ENCODE measurements around the gene ZNF546.
"Not testable (repeated sequence)": the region's sequence is repeated elsewhere in the genome, so short reads cannot be mapped to it uniquely, and the experiment has no call there.

The ZNF546 gene

DNA sequence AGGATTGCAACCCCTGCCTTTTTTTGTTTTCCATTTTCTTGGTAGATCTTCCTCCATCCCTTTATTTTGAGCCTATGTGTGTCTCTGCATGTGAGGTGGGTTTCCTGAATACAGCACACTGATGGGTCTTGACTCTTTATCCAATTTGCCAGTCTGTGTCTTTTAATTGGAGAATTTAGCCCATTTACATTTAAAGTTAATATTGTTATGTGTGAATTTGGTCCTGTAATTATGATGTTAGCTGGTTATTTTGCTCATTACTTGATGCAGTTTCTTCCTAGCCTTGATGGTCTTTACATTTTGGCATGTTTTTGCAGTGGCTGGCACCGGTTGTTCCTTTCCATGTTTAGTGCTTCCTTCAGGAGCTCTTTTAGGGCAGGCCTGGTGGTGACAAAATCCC lies 44.9 kb downstream of the ZNF546 start:
- not testable (repeated sequence) for H3K4me3 ChIP-seq (ENCODE audit: low read length in 2 of 2); H3K27ac ChIP-seq (ENCODE audit: low read depth in 2 of 2, low read length in 2 of 2); H3K4me1 ChIP-seq (ENCODE audit: control insufficient read depth in 2 of 2, insufficient read depth in 2 of 2, low read length in 2 of 2); H3K9ac ChIP-seq (ENCODE audit: low read depth in 1 of 2, low read length in 2 of 2); H3K27me3 ChIP-seq (ENCODE audit: control insufficient read depth in 2 of 2, insufficient read depth in 2 of 2, low read length in 2 of 2)
- Histone ChIP-seq H3K36me3 (ENCODE audit: control insufficient read depth in 2 of 2, insufficient read depth in 2 of 2, low read length in 2 of 2) (peaks cover 25 to 32% of the 10 kb centered on the region in 2 donors), H3K9me3 (ENCODE audit: control insufficient read depth in 2 of 2, low read length in 2 of 2) (peaks cover 5 to 18% of the 10 kb centered on the region in 2 donors)

DNA sequence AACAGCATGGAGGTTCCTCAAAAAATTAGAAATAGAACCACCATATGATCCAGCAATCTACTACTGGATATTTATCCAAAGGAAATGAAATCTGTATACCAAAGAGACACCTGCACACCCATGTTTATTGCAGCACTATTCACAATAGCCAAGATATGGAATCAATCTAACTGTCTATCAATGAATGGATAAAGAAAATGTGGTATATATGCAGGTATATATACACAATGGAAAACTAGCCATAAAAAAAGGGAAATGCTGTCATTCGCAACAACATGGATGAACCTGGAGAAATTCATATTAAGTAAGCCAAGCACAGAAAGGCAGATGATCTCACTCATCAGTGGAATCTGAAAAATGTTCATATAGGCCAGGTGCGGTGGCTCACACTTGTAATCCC lies 56.6 kb downstream of the ZNF546 start:
- H3K27me3 ChIP-seq (ENCODE audit: control insufficient read depth in 2 of 2, insufficient read depth in 2 of 2, low read length in 2 of 2): no peaks in the 10 kb centered on the region
- peaks cover 0 to 16% of the 10 kb centered on the region in 2 donors for H3K36me3 ChIP-seq (ENCODE audit: control insufficient read depth in 2 of 2, insufficient read depth in 2 of 2, low read length in 2 of 2)
- H3K4me3 ChIP-seq (ENCODE audit: low read length in 2 of 2): no peak overlapping the region
- H3K9ac ChIP-seq (ENCODE audit: low read depth in 1 of 2, low read length in 2 of 2): no peak overlapping the region
- peaks cover 0 to 4% of the 10 kb centered on the region in 2 donors for H3K9me3 ChIP-seq (ENCODE audit: control insufficient read depth in 2 of 2, low read length in 2 of 2)
- no peak overlapping the region for H3K27ac ChIP-seq (ENCODE audit: low read depth in 2 of 2, low read length in 2 of 2)
- H3K4me1 ChIP-seq (ENCODE audit: control insufficient read depth in 2 of 2, insufficient read depth in 2 of 2, low read length in 2 of 2): peaks cover 3 to 7% of the 10 kb centered on the region in 2 donors

DNA sequence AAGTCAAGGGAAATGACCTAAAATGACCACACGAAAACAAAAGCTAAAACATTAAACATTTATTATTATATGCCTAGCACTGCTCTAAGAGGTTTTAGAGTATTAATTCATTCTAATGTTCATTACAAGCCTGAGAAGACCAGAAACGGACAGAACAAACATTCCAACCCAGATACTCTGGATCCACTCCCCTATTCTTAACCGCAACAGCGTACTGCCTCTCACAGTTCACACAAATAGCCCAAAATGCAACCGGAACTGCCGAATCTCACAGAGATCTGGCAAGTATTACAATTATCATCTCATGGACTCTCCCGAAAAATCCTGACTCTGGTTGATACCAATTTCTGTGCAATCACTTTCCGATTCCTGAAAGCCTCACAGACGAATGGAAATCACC lies 57.8 kb downstream of the ZNF546 start:
- Histone ChIP-seq H3K4me1 (ENCODE audit: control insufficient read depth in 2 of 2, insufficient read depth in 2 of 2, low read length in 2 of 2) (peaks cover 3 to 7% of the 10 kb centered on the region in 2 donors), H3K9ac (ENCODE audit: low read depth in 1 of 2, low read length in 2 of 2) (no peak overlapping the region), H3K9me3 (ENCODE audit: control insufficient read depth in 2 of 2, low read length in 2 of 2) (peaks cover 0 to 5% of the 10 kb centered on the region in 2 donors)

GRCh38 chr19:40055049-40055448 lies 58.2 kb downstream of the ZNF546 start:
- Histone ChIP-seq H3K9ac (ENCODE audit: low read depth in 1 of 2, low read length in 2 of 2) (peak overlapping the region in 1 of 2 donors; percentile 64), H3K4me1 (ENCODE audit: control insufficient read depth in 2 of 2, insufficient read depth in 2 of 2, low read length in 2 of 2) (peaks cover 3 to 7% of the 10 kb centered on the region in 2 donors), H3K36me3 (ENCODE audit: control insufficient read depth in 2 of 2, insufficient read depth in 2 of 2, low read length in 2 of 2) (peaks cover 0 to 5% of the 10 kb centered on the region in 2 donors), H3K27ac (ENCODE audit: low read depth in 2 of 2, low read length in 2 of 2) (no peak overlapping the region), H3K4me3 (ENCODE audit: low read length in 2 of 2) (peak overlapping the region; percentile 85 to 97), H3K27me3 (ENCODE audit: control insufficient read depth in 2 of 2, insufficient read depth in 2 of 2, low read length in 2 of 2) (no peaks in the 10 kb centered on the region), H3K9me3 (ENCODE audit: control insufficient read depth in 2 of 2, low read length in 2 of 2) (peaks cover 3 to 9% of the 10 kb centered on the region in 2 donors)

More for the DNA sequence above, 57.8 kb downstream of the ZNF546 start:
- Histone ChIP-seq H3K4me3 (ENCODE audit: low read length in 2 of 2) (peak overlapping the region; percentile 85 to 97), H3K27me3 (ENCODE audit: control insufficient read depth in 2 of 2, insufficient read depth in 2 of 2, low read length in 2 of 2) (no peaks in the 10 kb centered on the region), H3K36me3 (ENCODE audit: control insufficient read depth in 2 of 2, insufficient read depth in 2 of 2, low read length in 2 of 2) (peaks cover 0 to 6% of the 10 kb centered on the region in 2 donors), H3K27ac (ENCODE audit: low read depth in 2 of 2, low read length in 2 of 2) (no peak overlapping the region)

- Histone ChIP-seq H3K4me1 (ENCODE audit: control insufficient read depth in 2 of 2, insufficient read depth in 2 of 2, low read length in 2 of 2) (peaks cover 3 to 7% of the 10 kb centered on the region in 2 donors), H3K4me3 (ENCODE audit: low read length in 2 of 2) (peak within 1 kb of the TSS; percentile 85 to 97), H3K9ac (ENCODE audit: low read depth in 1 of 2, low read length in 2 of 2) (peak within 1 kb of the TSS; percentile 64 to 89), H3K27me3 (ENCODE audit: control insufficient read depth in 2 of 2, insufficient read depth in 2 of 2, low read length in 2 of 2) (no peaks in the 10 kb centered on the region), H3K36me3 (ENCODE audit: control insufficient read depth in 2 of 2, insufficient read depth in 2 of 2, low read length in 2 of 2) (no peaks in the 10 kb centered on the region), H3K9me3 (ENCODE audit: control insufficient read depth in 2 of 2, low read length in 2 of 2) (peaks cover 3 to 9% of the 10 kb centered on the region in 2 donors), H3K27ac (ENCODE audit: low read depth in 2 of 2, low read length in 2 of 2) (peak within 1 kb of the TSS; percentile 20 to 63)
These were observed 59.1 kb downstream of the ZNF546 start, which contains the start of gene ZNF780B for GRCh38 chr19:40055832-40056504. ZNF780B (minus strand) TSS chr19:40056231; CDS start chr19:40050332, 5,899 bp downstream.

GRCh38 chr19:40056505-40056904 lies 59.6 kb downstream of the ZNF546 start:
- Histone ChIP-seq H3K9me3 (ENCODE audit: control insufficient read depth in 2 of 2, low read length in 2 of 2) (peaks cover 3 to 8% of the 10 kb centered on the region in 2 donors), H3K27me3 (ENCODE audit: control insufficient read depth in 2 of 2, insufficient read depth in 2 of 2, low read length in 2 of 2) (no peaks in the 10 kb centered on the region), H3K36me3 (ENCODE audit: control insufficient read depth in 2 of 2, insufficient read depth in 2 of 2, low read length in 2 of 2) (no peaks in the 10 kb centered on the region), H3K27ac (ENCODE audit: low read depth in 2 of 2, low read length in 2 of 2) (no peak overlapping the region), H3K4me3 (ENCODE audit: low read length in 2 of 2) (peak overlapping the region; percentile 85 to 97), H3K9ac (ENCODE audit: low read depth in 1 of 2, low read length in 2 of 2) (peak overlapping the region; percentile 64 to 89), H3K4me1 (ENCODE audit: control insufficient read depth in 2 of 2, insufficient read depth in 2 of 2, low read length in 2 of 2) (peaks cover 3 to 7% of the 10 kb centered on the region in 2 donors)

- Histone ChIP-seq H3K27ac (ENCODE audit: low read depth in 2 of 2, low read length in 2 of 2) (no peak overlapping the region), H3K9me3 (ENCODE audit: control insufficient read depth in 2 of 2, low read length in 2 of 2) (peaks cover 3 to 6% of the 10 kb centered on the region in 2 donors), H3K9ac (ENCODE audit: low read depth in 1 of 2, low read length in 2 of 2) (no peak overlapping the region), H3K27me3 (ENCODE audit: control insufficient read depth in 2 of 2, insufficient read depth in 2 of 2, low read length in 2 of 2) (no peaks in the 10 kb centered on the region), H3K36me3 (ENCODE audit: control insufficient read depth in 2 of 2, insufficient read depth in 2 of 2, low read length in 2 of 2) (no peaks in the 10 kb centered on the region), H3K4me3 (ENCODE audit: low read length in 2 of 2) (no peak overlapping the region), H3K4me1 (ENCODE audit: control insufficient read depth in 2 of 2, insufficient read depth in 2 of 2, low read length in 2 of 2) (peaks cover 3 to 7% of the 10 kb centered on the region in 2 donors)
These were observed 60.3 kb downstream of the ZNF546 start for GRCh38 chr19:40057166-40057565.

- Histone ChIP-seq H3K9ac (ENCODE audit: low read depth in 1 of 2, low read length in 2 of 2) (no peak overlapping the region), H3K27me3 (ENCODE audit: control insufficient read depth in 2 of 2, insufficient read depth in 2 of 2, low read length in 2 of 2) (no peaks in the 10 kb centered on the region), H3K27ac (ENCODE audit: low read depth in 2 of 2, low read length in 2 of 2) (no peak overlapping the region), H3K9me3 (ENCODE audit: control insufficient read depth in 2 of 2, low read length in 2 of 2) (peaks cover 3 to 6% of the 10 kb centered on the region in 2 donors), H3K4me1 (ENCODE audit: control insufficient read depth in 2 of 2, insufficient read depth in 2 of 2, low read length in 2 of 2) (peaks cover 2 to 7% of the 10 kb centered on the region in 2 donors), H3K4me3 (ENCODE audit: low read length in 2 of 2) (no peak overlapping the region), H3K36me3 (ENCODE audit: control insufficient read depth in 2 of 2, insufficient read depth in 2 of 2, low read length in 2 of 2) (no peaks in the 10 kb centered on the region)
These were observed 62.8 kb downstream of the ZNF546 start for GRCh38 chr19:40059624-40060023.

DNA sequence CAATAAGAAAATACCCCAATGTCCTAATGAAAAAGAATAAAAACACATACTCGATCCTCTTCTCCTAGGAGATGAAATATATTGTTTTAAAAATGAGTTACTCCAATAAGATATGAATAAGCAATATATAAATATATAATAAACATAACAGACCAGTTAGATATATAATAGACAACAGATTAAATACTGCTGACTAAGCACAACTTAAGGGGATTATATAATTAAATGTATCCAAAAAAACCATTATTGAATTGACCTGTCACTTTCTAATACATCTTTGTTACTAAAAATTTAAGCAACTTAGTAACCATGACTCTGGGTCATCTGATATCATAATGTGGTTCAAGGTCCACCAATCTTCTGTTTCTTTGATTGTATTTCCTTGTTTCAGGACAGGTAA lies 73.2 kb downstream of the ZNF546 start:
- Histone ChIP-seq H3K27ac (ENCODE audit: low read depth in 2 of 2, low read length in 2 of 2) (no peak overlapping the region), H3K9me3 (ENCODE audit: control insufficient read depth in 2 of 2, low read length in 2 of 2) (peaks cover 8 to 9% of the 10 kb centered on the region in 2 donors), H3K27me3 (ENCODE audit: control insufficient read depth in 2 of 2, insufficient read depth in 2 of 2, low read length in 2 of 2) (no peaks in the 10 kb centered on the region), H3K4me3 (ENCODE audit: low read length in 2 of 2) (no peak overlapping the region), H3K4me1 (ENCODE audit: control insufficient read depth in 2 of 2, insufficient read depth in 2 of 2, low read length in 2 of 2) (no peaks in the 10 kb centered on the region), H3K36me3 (ENCODE audit: control insufficient read depth in 2 of 2, insufficient read depth in 2 of 2, low read length in 2 of 2) (peaks cover 13 to 15% of the 10 kb centered on the region in 2 donors), H3K9ac (ENCODE audit: low read depth in 1 of 2, low read length in 2 of 2) (no peak overlapping the region)
